GM23248 (cell line): Measurements from ENCODE around the gene PCSK5.

Experiments
- EZH2 ChIP-seq: fragments of 200-600 bp; sonication (generic); IDR thresholded peaks from 2 replicates; pipeline ENCODE4 v1.6.1; 2018; ENCODE audit warnings: antibody characterized with exemption, mild to moderate bottlenecking; ENCODE audit not compliant: insufficient read depth, poor library complexity, severe bottlenecking
- EZH2phosphoT487 ChIP-seq: fragments of 200-600 bp; sonication (generic); IDR thresholded peaks from 2 replicates; pipeline ENCODE4 v1.6.1; 2018; ENCODE audit warnings: antibody characterized with exemption, moderate library complexity, mild to moderate bottlenecking, low read depth; ENCODE audit not compliant: insufficient read depth

- TF ChIP-seq EZH2phosphoT487: no peak
- TF ChIP-seq EZH2: no peak
These were observed 153.9 kb downstream of the PCSK5 start for GRCh38 chr9:76044266-76044819.
